ACC112 (cell line): ENCODE data around the gene NPHP4.

Experiments
- H2AFZ ChIP-seq: fragments of 200-600 bp; sonication (generic); one replicate; pipeline ENCODE4 v1.6.0; 2017; ENCODE audit warnings: antibody characterized with exemption, low read length; ENCODE audit not compliant: unreplicated experiment
- H3K27ac ChIP-seq: fragments of 200-600 bp; sonication (generic); 2 replicates; pipeline ENCODE4 v1.5.1; 2014; ENCODE audit warnings: low read depth, mild to moderate bottlenecking, antibody characterized with exemption, low read length, moderate library complexity
- H3K27me3 ChIP-seq: fragments of 200-600 bp; sonication (generic); 2 replicates; pipeline ENCODE4 v1.6.1; 2014; ENCODE audit warnings: mild to moderate bottlenecking, antibody characterized with exemption, low read length, moderate library complexity, mixed read lengths; ENCODE audit not compliant: insufficient read depth
- H3K36me3 ChIP-seq: fragments of 200-600 bp; sonication (generic); 2 replicates; pipeline ENCODE4 v1.6.1; 2016; ENCODE audit warnings: mild to moderate bottlenecking, antibody characterized with exemption, low read length, moderate library complexity, mixed read lengths; ENCODE audit not compliant: insufficient read depth
- H3K4me1 ChIP-seq: fragments of 200-600 bp; sonication (generic); one replicate; pipeline ENCODE4 v1.6.1; 2016; ENCODE audit warnings: low read length, mixed read lengths; ENCODE audit not compliant: insufficient read depth, unreplicated experiment, control insufficient read depth
- H3K4me3 ChIP-seq: fragments of 200-600 bp; sonication (generic); 2 replicates; pipeline ENCODE4 v1.5.1; 2014; ENCODE audit warnings: mild to moderate bottlenecking, low read depth, low read length
- H3K79me2 ChIP-seq: fragments of 200-600 bp; sonication (generic); one replicate; pipeline ENCODE4 v1.6.0; 2016; ENCODE audit warnings: low read length; ENCODE audit not compliant: control insufficient read depth, unreplicated experiment, insufficient read depth

Gene NPHP4

GRCh38 chr1:5879421-5879820 is 112.8 kb downstream of the NPHP4 start:
- H3K27ac ChIP-seq = no peak overlapping the region
- H3K36me3 ChIP-seq = no peaks in the 10 kb centered on the region
- no peaks in the 10 kb centered on the region for H3K27me3 ChIP-seq
- no peaks in the 10 kb centered on the region for H3K79me2 ChIP-seq
- no peak overlapping the region for H3K4me3 ChIP-seq
- no peak overlapping the region for H2AFZ ChIP-seq
- no peaks in the 10 kb centered on the region for H3K4me1 ChIP-seq

DNA sequence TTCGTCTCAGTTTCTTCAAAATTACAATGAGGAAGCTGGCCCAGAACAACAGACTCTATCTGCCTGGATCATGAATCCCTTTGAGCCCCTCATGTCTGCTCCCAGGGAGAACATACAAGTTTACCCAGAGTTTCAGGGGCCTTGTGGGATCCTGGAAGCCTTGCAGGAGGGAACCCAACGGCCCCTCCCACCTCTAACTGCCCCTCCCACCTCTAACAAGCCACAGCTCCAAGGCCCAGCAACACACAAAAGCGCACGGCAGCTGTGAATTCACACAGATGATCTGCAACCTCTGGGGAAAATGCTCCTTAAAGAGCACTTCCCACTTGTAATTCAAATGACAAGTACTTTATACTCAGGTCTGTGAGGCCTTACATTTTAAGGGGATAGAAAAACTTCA is 113.3 kb downstream of the NPHP4 start:
- no peak overlapping the region for H3K27ac ChIP-seq
- H3K36me3 ChIP-seq = no peaks in the 10 kb centered on the region

DNA sequence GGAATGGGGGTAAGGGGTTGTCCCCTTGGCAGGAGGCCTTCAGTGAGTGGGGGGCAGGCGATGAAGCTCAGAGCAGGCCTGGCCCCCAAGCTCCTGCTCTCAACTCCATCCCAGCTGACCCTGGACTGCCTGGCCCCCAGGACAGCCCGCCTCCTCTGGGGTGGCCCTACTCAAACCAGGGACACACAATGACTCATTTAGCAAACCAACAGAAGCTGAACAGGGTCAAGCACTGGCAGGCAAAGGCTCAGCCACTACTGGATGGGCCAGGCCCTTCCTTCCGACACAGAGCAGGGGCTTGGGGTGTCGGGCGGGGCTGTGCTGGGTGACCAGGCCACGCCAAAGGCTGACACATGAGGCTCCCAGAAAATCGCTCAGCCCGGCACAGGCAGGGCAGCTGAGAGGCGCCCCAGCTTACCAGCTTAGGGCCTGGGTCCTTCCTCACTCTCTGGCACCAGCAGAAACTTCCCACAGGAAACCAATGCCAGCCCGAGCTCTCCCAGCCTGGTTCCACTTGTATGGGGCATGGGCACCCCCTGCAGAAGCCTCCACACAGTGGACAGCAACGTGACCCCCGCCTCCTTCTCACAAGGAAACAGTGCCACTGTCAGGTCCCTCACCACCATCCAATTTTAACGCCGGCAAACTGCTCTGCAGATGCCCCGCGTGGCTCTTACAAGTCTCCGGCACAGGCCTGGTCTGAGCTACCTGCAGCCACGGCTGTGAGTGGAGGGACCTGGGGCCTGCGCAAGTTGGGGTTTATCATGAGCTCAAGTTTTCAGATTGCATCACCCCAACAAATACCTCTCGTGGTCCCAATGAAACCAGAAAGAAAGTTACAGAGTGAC is 114.3 kb downstream of the NPHP4 start:
- Histone ChIP-seq H3K27ac (no peak overlapping the region), H3K4me1 (no peaks in the 10 kb centered on the region), H3K79me2 (no peaks in the 10 kb centered on the region), H2AFZ (no peak overlapping the region), H3K27me3 (no peaks in the 10 kb centered on the region), H3K4me3 (no peak overlapping the region), H3K36me3 (no peaks in the 10 kb centered on the region)

More for the DNA sequence above, 113.3 kb downstream of the NPHP4 start:
- no peaks in the 10 kb centered on the region for H3K27me3 ChIP-seq
- H2AFZ ChIP-seq = no peak overlapping the region
- no peaks in the 10 kb centered on the region for H3K4me1 ChIP-seq
- H3K79me2 ChIP-seq = no peaks in the 10 kb centered on the region
- H3K4me3 ChIP-seq = no peak overlapping the region

- no peak overlapping the region for H2AFZ ChIP-seq
- no peaks in the 10 kb centered on the region for H3K79me2 ChIP-seq
- no peaks in the 10 kb centered on the region for H3K27me3 ChIP-seq
- H3K4me1 ChIP-seq = no peaks in the 10 kb centered on the region
- H3K27ac ChIP-seq = no peak overlapping the region
- no peaks in the 10 kb centered on the region for H3K36me3 ChIP-seq
- no peak overlapping the region for H3K4me3 ChIP-seq
Observed at GRCh38 chr1:5877001-5877400, 115.2 kb downstream of the NPHP4 start.

DNA sequence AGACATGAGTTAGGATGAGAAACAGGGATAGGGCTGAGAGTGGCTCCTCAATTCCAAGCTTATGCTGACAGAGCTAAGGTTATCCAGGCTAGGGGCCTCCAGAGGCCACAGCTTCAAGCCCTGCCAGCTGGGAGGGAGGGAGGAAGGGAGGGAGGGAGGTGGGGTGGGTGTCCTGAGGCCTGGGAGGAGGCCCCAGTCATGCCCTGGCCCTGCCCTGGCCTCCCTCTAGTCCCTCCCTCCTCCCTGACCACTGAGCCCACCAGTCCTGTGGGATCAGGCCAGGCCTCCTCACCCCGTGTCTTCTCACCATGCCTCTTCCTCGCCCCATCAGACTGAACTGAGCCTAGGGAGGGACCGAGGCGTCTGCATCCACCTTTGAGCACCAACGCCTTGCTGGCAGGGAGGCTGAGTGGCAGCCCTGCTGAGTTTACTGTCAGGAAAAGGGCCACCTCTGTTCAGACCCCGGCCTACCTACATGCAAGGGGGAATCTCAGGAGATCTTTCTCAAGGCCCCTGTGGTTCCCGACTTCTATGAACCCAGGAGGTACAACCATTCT is 116.1 kb downstream of the NPHP4 start:
- Histone ChIP-seq H3K27ac (no peak overlapping the region), H3K36me3 (no peaks in the 10 kb centered on the region), H3K27me3 (no peaks in the 10 kb centered on the region), H2AFZ (no peak overlapping the region), H3K4me3 (no peak overlapping the region), H3K79me2 (no peaks in the 10 kb centered on the region), H3K4me1 (no peaks in the 10 kb centered on the region)

- Histone ChIP-seq H3K4me3 (no peak overlapping the region), H3K27me3 (no peaks in the 10 kb centered on the region), H3K36me3 (no peaks in the 10 kb centered on the region), H3K79me2 (no peaks in the 10 kb centered on the region), H3K27ac (no peak overlapping the region), H3K4me1 (no peaks in the 10 kb centered on the region), H2AFZ (no peak overlapping the region)
Observed at GRCh38 chr1:5875345-5875910, 116.8 kb downstream of the NPHP4 start.

GRCh38 chr1:5874416-5875110 is 117.7 kb downstream of the NPHP4 start:
- no peak overlapping the region for H3K4me3 ChIP-seq
- H3K27ac ChIP-seq = no peak overlapping the region
- H3K27me3 ChIP-seq = no peaks in the 10 kb centered on the region
- H3K79me2 ChIP-seq = no peaks in the 10 kb centered on the region
- no peaks in the 10 kb centered on the region for H3K4me1 ChIP-seq
- H2AFZ ChIP-seq = no peak overlapping the region
- H3K36me3 ChIP-seq = no peaks in the 10 kb centered on the region

GRCh38 chr1:5873556-5873955 is 118.7 kb downstream of the NPHP4 start:
- H3K36me3 ChIP-seq = no peaks in the 10 kb centered on the region
- H3K4me1 ChIP-seq = no peaks in the 10 kb centered on the region
- H2AFZ ChIP-seq = no peak overlapping the region
- no peaks in the 10 kb centered on the region for H3K79me2 ChIP-seq
- H3K27me3 ChIP-seq = no peaks in the 10 kb centered on the region
- no peak overlapping the region for H3K27ac ChIP-seq
- no peak overlapping the region for H3K4me3 ChIP-seq

DNA sequence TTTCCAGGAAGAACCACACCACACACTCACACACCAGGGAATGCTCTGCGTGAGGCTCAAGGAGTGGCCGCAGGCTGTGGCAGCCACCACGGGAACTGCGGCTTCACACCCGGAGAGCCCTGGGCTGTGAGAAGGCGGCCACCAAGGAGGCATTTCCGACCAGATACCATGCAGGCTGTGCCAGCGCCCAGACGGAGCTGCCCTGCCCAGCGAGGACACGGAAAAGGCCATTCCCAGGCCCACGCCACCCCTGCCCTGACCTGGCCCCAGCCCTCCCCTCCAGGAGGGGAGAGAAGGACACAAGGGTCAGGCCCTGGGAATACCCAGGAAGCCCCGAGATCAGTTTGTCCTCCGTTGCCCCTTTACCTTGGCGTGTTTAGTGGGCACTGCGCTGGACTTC is 119.3 kb downstream of the NPHP4 start:
- Histone ChIP-seq H3K4me1 (no peaks in the 10 kb centered on the region), H3K27ac (no peak overlapping the region), H3K36me3 (no peaks in the 10 kb centered on the region), H2AFZ (no peak overlapping the region), H3K27me3 (no peaks in the 10 kb centered on the region), H3K4me3 (no peak overlapping the region), H3K79me2 (no peaks in the 10 kb centered on the region)

- H3K27ac ChIP-seq = no peak overlapping the region
- H3K27me3 ChIP-seq = no peaks in the 10 kb centered on the region
- H3K4me3 ChIP-seq = no peak overlapping the region
- H3K4me1 ChIP-seq = no peaks in the 10 kb centered on the region
- H3K36me3 ChIP-seq = no peaks in the 10 kb centered on the region
- no peaks in the 10 kb centered on the region for H3K79me2 ChIP-seq
- no peak overlapping the region for H2AFZ ChIP-seq
Observed at GRCh38 chr1:5868931-5869500, 123.2 kb downstream of the NPHP4 start.
